Trophoblast cell (in vitro differentiated cells and primary cell): ENCODE measurements around the gene RAPGEF1.
"Not testable (repeated sequence)": the region's sequence is repeated elsewhere in the genome, so short reads cannot be mapped to it uniquely, and the experiment has no call there.

Experiments
- DNase-seq, 2 donors: peaks; one replicate each; pipeline ENCODE4 v3.0.0-alpha.2; 2016
- H2AFZ ChIP-seq: 2 replicates; pipeline ENCODE4 v1.6.1; 2013; ENCODE audit warnings: low read length, moderate library complexity, mild to moderate bottlenecking; ENCODE audit not compliant: insufficient read depth, poor library complexity
- H2AK5ac ChIP-seq: 2 replicates; pipeline ENCODE4 v1.6.1; 2013; ENCODE audit warnings: mild to moderate bottlenecking, low read length
- H2BK120ac ChIP-seq: 2 replicates; pipeline ENCODE4 v1.6.1; 2013; ENCODE audit warnings: low read length, mild to moderate bottlenecking, moderate library complexity; ENCODE audit not compliant: insufficient read depth, poor library complexity
- H2BK12ac ChIP-seq: 2 replicates; pipeline ENCODE4 v1.6.1; 2013; ENCODE audit warnings: mild to moderate bottlenecking, low read length, moderate library complexity
- H2BK5ac ChIP-seq: 2 replicates; pipeline ENCODE4 v1.6.1; 2013; ENCODE audit warnings: low read length, low read depth, moderate library complexity, mild to moderate bottlenecking; ENCODE audit not compliant: poor library complexity
- H3K14ac ChIP-seq: 2 replicates; pipeline ENCODE4 v1.6.1; 2013; ENCODE audit warnings: mild to moderate bottlenecking, low read length
- H3K18ac ChIP-seq: 2 replicates; pipeline ENCODE4 v1.6.1; 2013; ENCODE audit warnings: mild to moderate bottlenecking, low read length
- H3K23ac ChIP-seq: 2 replicates; pipeline ENCODE4 v1.6.1; 2013; ENCODE audit warnings: low read length
- H3K27ac ChIP-seq: 2 replicates; pipeline ENCODE4 v1.5.1; 2013; ENCODE audit warnings: low read depth, mild to moderate bottlenecking, inconsistent platforms, low read length, moderate library complexity
- H3K27me3 ChIP-seq: 2 replicates; pipeline ENCODE4 v1.6.1; 2013; ENCODE audit warnings: inconsistent platforms, mild to moderate bottlenecking, low read length, moderate library complexity; ENCODE audit not compliant: insufficient read depth
- H3K36me3 ChIP-seq, 2 experiments: 1 replicate in 1 of 2; 2 replicates in 1 of 2; pipeline ENCODE4 v1.6.1; 2013; ENCODE audit warnings: low read length in 2 of 2, mild to moderate bottlenecking in 2 of 2, moderate library complexity in 1 of 2; ENCODE audit not compliant: insufficient read depth in 2 of 2, control insufficient read depth in 1 of 2
- H3K4ac ChIP-seq: 2 replicates; pipeline ENCODE4 v1.6.1; 2013; ENCODE audit warnings: low read depth, mild to moderate bottlenecking, low read length, moderate library complexity
- H3K4me1 ChIP-seq, 2 experiments: 1 replicate in 1 of 2; 2 replicates in 1 of 2; pipeline ENCODE4 v1.6.1; 2013; ENCODE audit warnings: low read length in 2 of 2, mild to moderate bottlenecking in 2 of 2, moderate library complexity in 1 of 2; ENCODE audit not compliant: insufficient read depth in 2 of 2, control insufficient read depth in 1 of 2
- H3K4me2 ChIP-seq: 2 replicates; pipeline ENCODE4 v1.6.1; 2013; ENCODE audit warnings: inconsistent platforms, mild to moderate bottlenecking, low read length, moderate library complexity
- H3K4me3 ChIP-seq: 2 replicates; pipeline ENCODE4 v1.5.1; 2013; ENCODE audit warnings: mild to moderate bottlenecking, low read depth, low read length, inconsistent platforms
- H3K79me1 ChIP-seq: one replicate; pipeline ENCODE4 v1.6.1; 2013; ENCODE audit warnings: low read length
- H3K79me2 ChIP-seq: 2 replicates; pipeline ENCODE4 v1.6.1; 2013; ENCODE audit warnings: low read length, mild to moderate bottlenecking; ENCODE audit not compliant: control insufficient read depth, insufficient read depth, poor library complexity
- H3K9ac ChIP-seq: 2 replicates; pipeline ENCODE4 v1.6.1; 2013; ENCODE audit warnings: mild to moderate bottlenecking, low read length
- H3K9me3 ChIP-seq: 2 replicates; pipeline ENCODE4 v1.6.1; 2013; ENCODE audit warnings: low read depth, mild to moderate bottlenecking, control low read depth, inconsistent platforms, low read length; ENCODE audit not compliant: insufficient read depth
- H4K12ac ChIP-seq: 2 replicates; pipeline ENCODE4 v1.6.1; 2013; ENCODE audit warnings: low read depth, mild to moderate bottlenecking, low read length, moderate library complexity
- H4K8ac ChIP-seq: 2 replicates; pipeline ENCODE4 v1.6.1; 2013; ENCODE audit warnings: low read depth, mild to moderate bottlenecking, low read length, moderate library complexity
- H4K91ac ChIP-seq: one replicate; pipeline ENCODE4 v1.6.1; 2013; ENCODE audit warnings: low read depth, mild to moderate bottlenecking, low read length, moderate library complexity
- WGBS: extraction: QIAGEN DNeasy Blood & Tissue Kit; methylation state at CpG from one replicate; pipeline ENCODE4 v1.1.7; 2013; ENCODE audit warnings: missing lambda C conversion rate; ENCODE audit not compliant: insufficient read length, insufficient coverage; ENCODE audit errors: extremely low coverage; 5-methylcytosine and 5-hydroxymethylcytosine counted together

The RAPGEF1 gene

GRCh38 chr9:131549186-131549585 lies 190.7 kb downstream of the RAPGEF1 start:
- not testable (repeated sequence) for H3K36me3 ChIP-seq, H2AK5ac ChIP-seq, H3K23ac ChIP-seq, H3K9me3 ChIP-seq, H2BK120ac ChIP-seq, H3K4me2 ChIP-seq, H3K9ac ChIP-seq, H2BK12ac ChIP-seq, H4K91ac ChIP-seq, H3K79me1 ChIP-seq, H3K4ac ChIP-seq, H3K18ac ChIP-seq, H4K8ac ChIP-seq, H3K27me3 ChIP-seq, H3K14ac ChIP-seq, H2BK5ac ChIP-seq, H3K27ac ChIP-seq, H3K79me2 ChIP-seq, H2AFZ ChIP-seq, H4K12ac ChIP-seq, H3K4me1 ChIP-seq, H3K4me3 ChIP-seq
- no CpG with 5 or more reads among the region's 10 CpGs for WGBS
- peak; percentile 27 to 61 for DNase-seq

GRCh38 chr9:131546336-131547084 lies 193.4 kb downstream of the RAPGEF1 start:
- no peak overlapping the region for H3K18ac ChIP-seq
- H3K23ac ChIP-seq: no peak overlapping the region
- peak; percentile 65 to 81 for DNase-seq
- peak overlapping the region; percentile 50 for H4K91ac ChIP-seq
- no peak overlapping the region for H2AK5ac ChIP-seq
- H4K12ac ChIP-seq: no peak overlapping the region
- peak overlapping the region; percentile 16 for H3K27ac ChIP-seq
- H3K4me1 ChIP-seq: peaks cover 0 to 4% of the 10 kb centered on the region in 2 experiments
- no peaks in the 10 kb centered on the region for H3K36me3 ChIP-seq
- no peak overlapping the region for H3K9ac ChIP-seq
- H2BK120ac ChIP-seq: peak overlapping the region; percentile 70
- no peak overlapping the region for H3K4ac ChIP-seq
- peaks cover 2% of the 10 kb centered on the region for H3K79me1 ChIP-seq
- WGBS: no CpG with 5 or more reads among the region's 49 CpGs
- H3K79me2 ChIP-seq: no peaks in the 10 kb centered on the region
- H2BK12ac ChIP-seq: no peak overlapping the region
- H3K14ac ChIP-seq: peak overlapping the region; percentile 16
- H2AFZ ChIP-seq: no peak overlapping the region
- no peak overlapping the region for H3K4me3 ChIP-seq
- peaks cover 2% of the 10 kb centered on the region for H3K27me3 ChIP-seq
- H2BK5ac ChIP-seq: peak overlapping the region; percentile 21
- H3K9me3 ChIP-seq: peaks cover 6% of the 10 kb centered on the region
- peak overlapping the region; percentile 56 for H3K4me2 ChIP-seq
- peak overlapping the region; percentile 2 for H4K8ac ChIP-seq

- no peak overlapping the region for H2BK12ac ChIP-seq
- H4K91ac ChIP-seq: peak overlapping the region; percentile 50
- H3K9ac ChIP-seq: no peak overlapping the region
- H3K79me2 ChIP-seq: no peaks in the 10 kb centered on the region
- DNase-seq: no peak
- H3K9me3 ChIP-seq: peaks cover 6% of the 10 kb centered on the region
- peaks cover 0 to 4% of the 10 kb centered on the region in 2 experiments for H3K4me1 ChIP-seq
- H2AK5ac ChIP-seq: no peak overlapping the region
- peak overlapping the region; percentile 70 for H2BK120ac ChIP-seq
- H3K4ac ChIP-seq: no peak overlapping the region
- H3K14ac ChIP-seq: peak overlapping the region; percentile 16
- H3K4me2 ChIP-seq: peak overlapping the region; percentile 56
- H3K36me3 ChIP-seq: no peaks in the 10 kb centered on the region
- peaks cover 2% of the 10 kb centered on the region for H3K27me3 ChIP-seq
- H2BK5ac ChIP-seq: no peak overlapping the region
- no peak overlapping the region for H3K18ac ChIP-seq
- no peak overlapping the region for H3K4me3 ChIP-seq
- peak overlapping the region; percentile 17 for H2AFZ ChIP-seq
- H4K8ac ChIP-seq: peak overlapping the region; percentile 2
- H3K23ac ChIP-seq: no peak overlapping the region
- no peak overlapping the region for H3K27ac ChIP-seq
- no CpG with 5 or more reads among the region's 30 CpGs for WGBS
- peaks cover 2% of the 10 kb centered on the region for H3K79me1 ChIP-seq
- no peak overlapping the region for H4K12ac ChIP-seq
These were observed 194.0 kb downstream of the RAPGEF1 start for GRCh38 chr9:131545786-131546335.

- no CpG with 5 or more reads among the region's 50 CpGs for WGBS
- peak; percentile 64 to 71 for DNase-seq
- peak within 1 kb of the TSS; percentile 56 for H3K4me2 ChIP-seq
These were observed 194.7 kb downstream of the RAPGEF1 start, which contains the start of gene PRRT1B for GRCh38 chr9:131545003-131545785. PRRT1B (plus strand) TSS chr9:131545523; CDS start chr9:131545616, 93 bp downstream.

More at GRCh38 chr9:131545003-131545785, 194.7 kb downstream of the RAPGEF1 start, which contains the start of gene PRRT1B:
- Histone ChIP-seq H3K79me2 (no peaks in the 10 kb centered on the region), H4K91ac (peak within 1 kb of the TSS; percentile 50), H4K8ac (peak within 1 kb of the TSS; percentile 2), H4K12ac (peak within 1 kb of the TSS; percentile 18), H3K36me3 (no peaks in the 10 kb centered on the region), H2BK5ac (peak within 1 kb of the TSS; percentile 21), H3K18ac (no peak within 1 kb of the TSS), H3K27ac (peak within 1 kb of the TSS; percentile 16), H2AFZ (peak within 1 kb of the TSS; percentile 17), H3K9me3 (peaks cover 6% of the 10 kb centered on the region), H3K27me3 (peaks cover 2% of the 10 kb centered on the region), H3K4me1 (peaks cover 0 to 4% of the 10 kb centered on the region in 2 experiments), H3K23ac (no peak within 1 kb of the TSS), H3K14ac (peak within 1 kb of the TSS; percentile 16), H3K4ac (no peak within 1 kb of the TSS), H3K4me3 (no peak within 1 kb of the TSS), H2BK120ac (peak within 1 kb of the TSS; percentile 70), H2AK5ac (no peak within 1 kb of the TSS), H3K9ac (no peak within 1 kb of the TSS), H2BK12ac (no peak within 1 kb of the TSS), H3K79me1 (peaks cover 2% of the 10 kb centered on the region)
